Mucosa of stomach (tissue), 1 donor: Measurements from ENCODE around the gene RAN.

Experiments used
- H3K27me3 ChIP-seq: one replicate; pipeline ENCODE4 v1.7.0; 2013; ENCODE audit warnings: mild to moderate bottlenecking, low read length; ENCODE audit not compliant: control insufficient read depth, insufficient read depth
- H3K36me3 ChIP-seq: one replicate; pipeline ENCODE4 v1.7.0; 2013; ENCODE audit warnings: low read length; ENCODE audit not compliant: control insufficient read depth, insufficient read depth
- H3K4me1 ChIP-seq: one replicate; pipeline ENCODE4 v1.7.0; 2013; ENCODE audit warnings: mild to moderate bottlenecking, low read length; ENCODE audit not compliant: control insufficient read depth, insufficient read depth
- H3K4me3 ChIP-seq: one replicate; pipeline ENCODE4 v1.7.0; 2013; ENCODE audit warnings: low read length
- H3K9ac ChIP-seq: one replicate; pipeline ENCODE4 v1.7.0; 2013; ENCODE audit warnings: mild to moderate bottlenecking, low read length, moderate library complexity
- H3K9me3 ChIP-seq: one replicate; pipeline ENCODE4 v1.7.0; 2013; ENCODE audit warnings: mild to moderate bottlenecking, low read length, moderate library complexity; ENCODE audit not compliant: control insufficient read depth
- donor health status: Pancreatic carcinoma.

The RAN gene

DNA sequence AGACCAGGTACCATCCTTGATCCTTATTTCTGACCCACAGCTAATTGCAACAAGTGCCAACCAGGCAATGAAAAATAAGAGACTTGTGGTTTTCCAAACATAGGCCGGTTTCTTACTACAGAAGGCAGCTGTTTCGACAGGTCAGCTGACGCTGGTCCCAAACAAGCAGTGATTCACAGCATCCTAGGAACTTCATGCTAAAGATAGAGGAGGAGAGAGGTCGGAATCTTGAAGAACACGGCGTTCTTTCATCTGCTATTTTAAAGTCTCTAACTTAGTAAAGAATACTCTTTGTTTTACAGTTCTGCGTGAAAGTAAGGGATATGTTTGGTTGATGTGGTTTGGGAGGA lies 53.8 kb downstream of the RAN start:
- no peak overlapping the region for H3K4me3 ChIP-seq
- H3K9ac ChIP-seq = no peak overlapping the region
- no peaks in the 10 kb centered on the region for H3K9me3 ChIP-seq
- no peaks in the 10 kb centered on the region for H3K4me1 ChIP-seq
- no peaks in the 10 kb centered on the region for H3K27me3 ChIP-seq
- no peaks in the 10 kb centered on the region for H3K36me3 ChIP-seq
